Epithelial cell of prostate (primary cell): ENCODE results near the gene RNF115.
"Not testable (repeated sequence)": the region's sequence is repeated elsewhere in the genome, so short reads cannot be mapped to it uniquely, and the experiment has no call there.

Experiments
- DNase-seq: peaks from one replicate; pipeline ENCODE4 v3.0.0-alpha.2; 2011; ENCODE audit warnings: low read depth, low spot score
- H3K27ac ChIP-seq: fragments of 450-650 bp; 2 replicates; pipeline ENCODE4 v1.5.1; 2017; ENCODE audit warnings: mild to moderate bottlenecking

RNF115 gene

GRCh38 chr1:145823565-145824498, at the start of gene RNF115, which contains the start of gene POLR3C:
Gene RNF115 (minus strand): TSS chr1:145824095. CDS start chr1:145823873, 222 bp downstream.
Gene POLR3C (plus strand): TSS chr1:145824200. CDS start chr1:145825777, 1,577 bp downstream.
- H3K27ac ChIP-seq, result peak within 1 kb of the TSS; percentile 81
- no peak for DNase-seq

GRCh38 chr1:145871994-145872924, 48.4 kb upstream of the RNF115 start:
- no peak for DNase-seq
- no peak overlapping the region for H3K27ac ChIP-seq

GRCh38 chr1:145868232-145868631, 44.3 kb upstream of the RNF115 start:
- H3K27ac ChIP-seq, result no peak overlapping the region

GRCh38 chr1:145863282-145864018, 39.6 kb upstream of the RNF115 start:
- no peak overlapping the region for H3K27ac ChIP-seq
- DNase-seq, result no peak

More at GRCh38 chr1:145868232-145868631, 44.3 kb upstream of the RNF115 start:
- no peak for DNase-seq

- DNase-seq, result no peak
- H3K27ac ChIP-seq, result peak overlapping the region; percentile 65
Measured at GRCh38 chr1:145859491-145860023, 35.7 kb upstream of the RNF115 start.

GRCh38 chr1:145858901-145859490, 35.1 kb upstream of the RNF115 start, which contains the start of gene PIAS3:
Gene PIAS3 (minus strand): TSS chr1:145859081. CDS start chr1:145858990, 91 bp downstream.
- peak; percentile 72 for DNase-seq

GRCh38 chr1:145858238-145858900, 34.5 kb upstream of the RNF115 start:
- no peak for DNase-seq
- H3K27ac ChIP-seq, result peak overlapping the region; percentile 65

More at GRCh38 chr1:145858901-145859490, 35.1 kb upstream of the RNF115 start, which contains the start of gene PIAS3:
- peak within 1 kb of the TSS; percentile 65 for H3K27ac ChIP-seq

GRCh38 chr1:145857170-145857569, 33.3 kb upstream of the RNF115 start:
- DNase-seq, result no peak
- no peak overlapping the region for H3K27ac ChIP-seq

GRCh38 chr1:145855426-145855948, 31.6 kb upstream of the RNF115 start:
- H3K27ac ChIP-seq, result no peak overlapping the region

GRCh38 chr1:145849356-145850160, 25.7 kb upstream of the RNF115 start:
- no peak for DNase-seq
- H3K27ac ChIP-seq, result peak overlapping the region; percentile 23

More at GRCh38 chr1:145855426-145855948, 31.6 kb upstream of the RNF115 start:
- DNase-seq, result no peak

- DNase-seq, result no peak
- H3K27ac ChIP-seq, result no peak overlapping the region
Measured at GRCh38 chr1:145847827-145848226, 23.9 kb upstream of the RNF115 start.

GRCh38 chr1:145846201-145846612, 22.3 kb upstream of the RNF115 start:
- no peak overlapping the region for H3K27ac ChIP-seq
- no peak for DNase-seq

GRCh38 chr1:145845514-145846161, 21.7 kb upstream of the RNF115 start, which contains the start of gene NUDT17:
Gene NUDT17 (plus strand): TSS chr1:145845630. CDS start chr1:145845641, 11 bp downstream.
- no peak within 1 kb of the TSS for H3K27ac ChIP-seq
- no peak for DNase-seq

GRCh38 chr1:145845144-145845513, 21.2 kb upstream of the RNF115 start:
- H3K27ac ChIP-seq, result no peak overlapping the region
- DNase-seq, result no peak

- no peak for DNase-seq
- H3K27ac ChIP-seq, result no peak overlapping the region
Measured at GRCh38 chr1:145843031-145843430, 19.1 kb upstream of the RNF115 start.

GRCh38 chr1:145837656-145838055, 13.8 kb upstream of the RNF115 start:
- DNase-seq, result no peak
- no peak overlapping the region for H3K27ac ChIP-seq

- DNase-seq, H3K27ac ChIP-seq: not testable (repeated sequence)
Measured at GRCh38 chr1:145830810-145831209, 6.9 kb upstream of the RNF115 start.
